IMR-90 (cell line): ENCODE results near the gene GIMAP8. TPM values are rescaled to one million over a fixed set of nuclear protein-coding genes. Genes with fewer than 3 reads are reported as not detected.

Experiments
- NFE2L2 ChIP-seq: fragments of 150-350 bp; IDR thresholded peaks from 2 replicates; pipeline ENCODE4 v1.6.1; 2016; ENCODE audit warnings: low read depth, mild to moderate bottlenecking, low read length
- RAD21 ChIP-seq: IDR thresholded peaks from 2 replicates; pipeline ENCODE4 v1.6.1; 2012; ENCODE audit warnings: low read length, improper control_type of control experiment
- polyA plus RNA-seq, 3 experiments: library from polyadenylated mRNA; depleted of rRNA; stranded (reverse); fragments of >200 nt; gene quantifications; 2 replicates each; pipeline ENCODE4 v1.2.3, GENCODE V29; 2012; ENCODE audit warnings: low replicate concordance in 1 of 3
- total RNA-seq: library from RNA; depleted of rRNA; stranded (reverse); fragments of >200 nt; gene quantifications from 2 replicates; pipeline ENCODE4 v1.2.3, GENCODE V29; 2012
- TF ChIP-seq, protein P1 (sequence below): conservative IDR thresholded peaks from 2 replicates; pipeline ENCODE4 v1.5.1; 2012; ENCODE audit warnings: mild to moderate bottlenecking, low read depth, low read length, improper control_type of control experiment
- TF ChIP-seq, protein P2 (sequence below): fragments of 150-350 bp; IDR thresholded peaks from 2 replicates; pipeline ENCODE4 v1.6.1; 2016; ENCODE audit warnings: low read depth, mild to moderate bottlenecking, low read length, moderate library complexity, borderline replicate concordance

GIMAP8 gene
- total and polyA plus RNA-seq, 2 of the 4 experiments (the other 2 are of a cell fraction) = not detected

DNA sequence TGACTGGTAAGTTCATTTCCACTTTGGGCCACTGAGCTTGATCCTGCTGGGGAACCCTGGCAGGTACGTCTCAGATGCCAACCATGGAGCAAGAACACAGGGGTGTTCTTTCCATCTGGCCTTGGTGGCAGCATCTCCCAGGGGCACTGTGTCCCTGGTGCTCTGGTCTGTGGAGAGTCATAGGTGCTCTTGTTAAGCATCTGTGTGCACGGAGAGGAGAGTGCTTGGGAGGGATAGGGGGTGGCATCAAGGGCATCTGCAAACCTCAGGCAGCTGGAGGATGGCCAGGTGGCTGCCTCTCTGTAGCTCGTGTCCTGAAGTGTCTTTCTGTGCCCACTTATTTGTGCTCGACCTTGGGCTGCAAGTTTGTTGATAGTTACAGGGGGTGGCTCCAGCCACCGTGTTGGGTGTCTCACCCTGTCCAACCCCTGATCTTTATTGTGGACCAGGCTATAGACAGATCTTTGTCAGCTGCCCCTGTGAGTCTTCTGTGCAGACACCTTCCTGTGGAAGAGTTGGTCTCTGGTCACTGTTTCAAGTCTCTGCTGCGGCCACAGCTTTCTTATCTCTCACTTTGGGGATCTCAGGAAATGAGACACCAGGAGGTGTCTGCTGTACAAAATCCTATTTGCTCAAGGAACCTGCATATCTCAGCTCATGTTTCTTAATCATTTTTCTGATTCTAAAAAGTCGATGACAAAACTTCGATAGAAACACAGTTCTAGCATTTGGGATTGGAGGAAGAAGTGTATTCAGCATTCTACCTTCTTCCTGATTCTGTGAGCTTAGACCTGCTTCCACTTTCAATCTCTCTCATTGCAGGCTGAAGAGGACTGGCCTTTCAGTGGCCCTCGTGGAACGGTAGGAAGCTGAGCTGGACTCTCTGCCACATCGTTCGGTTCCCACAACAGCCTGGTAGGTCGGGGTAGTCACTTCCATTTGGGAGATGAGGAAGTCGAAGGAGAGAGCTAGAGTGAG lies 17.2 kb upstream of the GIMAP8 start (continued):
- TF ChIP-seq, protein P1, sequence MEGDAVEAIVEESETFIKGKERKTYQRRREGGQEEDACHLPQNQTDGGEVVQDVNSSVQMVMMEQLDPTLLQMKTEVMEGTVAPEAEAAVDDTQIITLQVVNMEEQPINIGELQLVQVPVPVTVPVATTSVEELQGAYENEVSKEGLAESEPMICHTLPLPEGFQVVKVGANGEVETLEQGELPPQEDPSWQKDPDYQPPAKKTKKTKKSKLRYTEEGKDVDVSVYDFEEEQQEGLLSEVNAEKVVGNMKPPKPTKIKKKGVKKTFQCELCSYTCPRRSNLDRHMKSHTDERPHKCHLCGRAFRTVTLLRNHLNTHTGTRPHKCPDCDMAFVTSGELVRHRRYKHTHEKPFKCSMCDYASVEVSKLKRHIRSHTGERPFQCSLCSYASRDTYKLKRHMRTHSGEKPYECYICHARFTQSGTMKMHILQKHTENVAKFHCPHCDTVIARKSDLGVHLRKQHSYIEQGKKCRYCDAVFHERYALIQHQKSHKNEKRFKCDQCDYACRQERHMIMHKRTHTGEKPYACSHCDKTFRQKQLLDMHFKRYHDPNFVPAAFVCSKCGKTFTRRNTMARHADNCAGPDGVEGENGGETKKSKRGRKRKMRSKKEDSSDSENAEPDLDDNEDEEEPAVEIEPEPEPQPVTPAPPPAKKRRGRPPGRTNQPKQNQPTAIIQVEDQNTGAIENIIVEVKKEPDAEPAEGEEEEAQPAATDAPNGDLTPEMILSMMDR = no peak
- TF ChIP-seq RAD21 (no peak), NFE2L2 (no peak)
- TF ChIP-seq, protein P2, sequence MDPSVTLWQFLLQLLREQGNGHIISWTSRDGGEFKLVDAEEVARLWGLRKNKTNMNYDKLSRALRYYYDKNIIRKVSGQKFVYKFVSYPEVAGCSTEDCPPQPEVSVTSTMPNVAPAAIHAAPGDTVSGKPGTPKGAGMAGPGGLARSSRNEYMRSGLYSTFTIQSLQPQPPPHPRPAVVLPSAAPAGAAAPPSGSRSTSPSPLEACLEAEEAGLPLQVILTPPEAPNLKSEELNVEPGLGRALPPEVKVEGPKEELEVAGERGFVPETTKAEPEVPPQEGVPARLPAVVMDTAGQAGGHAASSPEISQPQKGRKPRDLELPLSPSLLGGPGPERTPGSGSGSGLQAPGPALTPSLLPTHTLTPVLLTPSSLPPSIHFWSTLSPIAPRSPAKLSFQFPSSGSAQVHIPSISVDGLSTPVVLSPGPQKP = no peak
